Omental fat pad (tissue), 4 donors: ENCODE data around the gene AKAP7. TPM values are rescaled to one million over a fixed set of nuclear protein-coding genes. Genes with fewer than 3 reads are reported as not detected.

Source experiments
- ATAC-seq: fragments of 150-250 bp; one replicate; pipeline ENCODE4 v1.9.1; 2016; ENCODE audit warnings: mild to moderate bottlenecking, moderate library complexity; ENCODE audit not compliant: low FRiP score
- DNase-seq: peaks from one replicate; pipeline ENCODE4 v3.0.0-alpha.2; 2019; ENCODE audit warnings: low spot score
- CTCF ChIP-seq, 3 donors: fragments of 450-650 bp; IDR thresholded peaks; one replicate each; pipeline ENCODE4 v1.5.1; 2016 to 2017; ENCODE audit warnings: antibody characterized with exemption in 3 of 3, mild to moderate bottlenecking in 3 of 3, moderate library complexity in 2 of 3
- total RNA-seq, 4 donors: library from RNA; depleted of rRNA; stranded (reverse); fragments of >200 nt; gene quantifications; one replicate each; pipeline ENCODE4 v1.1.0, GENCODE V29; 2016

Gene AKAP7
- total RNA-seq, 4 donors from 2014 or later, result 8.1 to 16.6 (median 10.7) TPM

DNA sequence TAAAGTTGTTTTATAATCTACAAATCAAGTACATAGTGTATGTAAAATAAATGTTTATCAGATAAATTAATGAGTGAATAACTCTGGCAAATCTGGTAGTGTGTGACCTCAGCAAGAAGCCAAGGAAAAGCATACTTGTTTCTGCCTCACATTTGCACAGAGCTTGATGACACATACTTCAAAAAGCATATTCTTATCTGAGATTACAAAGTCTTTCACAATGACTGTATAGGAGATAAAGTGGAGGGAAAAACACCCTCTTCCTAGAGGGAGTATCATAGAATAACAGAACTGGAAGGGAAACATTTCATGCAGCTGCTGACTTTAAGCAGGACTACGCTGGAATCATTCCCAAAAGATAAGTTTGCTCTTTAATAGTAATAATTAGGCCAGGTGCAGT lies 28.1 kb upstream of the AKAP7 start:
- DNase-seq, result no peak
- peak; percentile 91 for ATAC-seq
- TF ChIP-seq CTCF (IDR thresholded peaks at IDR 0.05), result no peak

GRCh38 chr6:131112249-131112648 lies 23.0 kb upstream of the AKAP7 start:
- ATAC-seq, result no peak
- no peak for TF ChIP-seq CTCF (IDR thresholded peaks at IDR 0.05)

GRCh38 chr6:131115651-131116050 lies 19.6 kb upstream of the AKAP7 start:
- DNase-seq (no peak), ATAC-seq (no peak)
- no peak for TF ChIP-seq CTCF (IDR thresholded peaks at IDR 0.05)

More at GRCh38 chr6:131112249-131112648, 23.0 kb upstream of the AKAP7 start:
- no peak for DNase-seq

- no peak for TF ChIP-seq CTCF (IDR thresholded peaks at IDR 0.05)
- DNase-seq (no peak), ATAC-seq (no peak)
These were observed 18.9 kb upstream of the AKAP7 start for GRCh38 chr6:131116321-131116720.

GRCh38 chr6:131116755-131117360 lies 18.4 kb upstream of the AKAP7 start:
- no peak for ATAC-seq
- no peak for DNase-seq
- TF ChIP-seq CTCF (IDR thresholded peaks at IDR 0.05), result no peak

GRCh38 chr6:131117878-131118277 lies 17.4 kb upstream of the AKAP7 start:
- no peak for ATAC-seq
- TF ChIP-seq CTCF (IDR thresholded peaks at IDR 0.05), result no peak
- DNase-seq, result no peak

DNA sequence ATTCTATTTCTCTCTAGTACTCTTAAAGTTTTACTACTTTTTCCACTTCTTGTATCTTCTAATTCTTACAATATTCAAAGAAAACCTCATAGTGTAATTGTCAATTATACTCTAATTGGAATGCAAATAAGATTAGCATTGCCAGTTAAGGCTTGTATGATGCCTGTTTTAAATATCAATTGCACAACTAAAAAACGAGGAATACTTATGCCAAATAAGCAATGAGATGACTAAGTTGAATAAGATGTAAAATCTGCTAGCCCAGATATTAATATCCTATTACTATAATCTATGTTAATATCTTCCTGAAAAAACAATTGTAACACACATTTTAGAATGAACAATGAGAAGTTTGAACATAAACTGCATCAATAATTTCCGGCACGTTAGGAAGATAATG lies 13.3 kb upstream of the AKAP7 start:
- DNase-seq, result no peak
- no peak for TF ChIP-seq CTCF (IDR thresholded peaks at IDR 0.05)

More for the DNA sequence above, 13.3 kb upstream of the AKAP7 start:
- ATAC-seq, result no peak
